GM12801 (cell line): ENCODE data around the gene LCE2C.

Source experiments
- TF ChIP-seq, protein P1 (sequence below): IDR thresholded peaks from one replicate; pipeline ENCODE4 v1.5.1; 2011; ENCODE audit warnings: control low read depth; ENCODE audit not compliant: insufficient read length; ENCODE audit errors: extremely low read depth

LCE2C gene

GRCh38 chr1:152656459-152656858, 18.6 kb upstream of the LCE2C start:
- TF ChIP-seq, protein P1, sequence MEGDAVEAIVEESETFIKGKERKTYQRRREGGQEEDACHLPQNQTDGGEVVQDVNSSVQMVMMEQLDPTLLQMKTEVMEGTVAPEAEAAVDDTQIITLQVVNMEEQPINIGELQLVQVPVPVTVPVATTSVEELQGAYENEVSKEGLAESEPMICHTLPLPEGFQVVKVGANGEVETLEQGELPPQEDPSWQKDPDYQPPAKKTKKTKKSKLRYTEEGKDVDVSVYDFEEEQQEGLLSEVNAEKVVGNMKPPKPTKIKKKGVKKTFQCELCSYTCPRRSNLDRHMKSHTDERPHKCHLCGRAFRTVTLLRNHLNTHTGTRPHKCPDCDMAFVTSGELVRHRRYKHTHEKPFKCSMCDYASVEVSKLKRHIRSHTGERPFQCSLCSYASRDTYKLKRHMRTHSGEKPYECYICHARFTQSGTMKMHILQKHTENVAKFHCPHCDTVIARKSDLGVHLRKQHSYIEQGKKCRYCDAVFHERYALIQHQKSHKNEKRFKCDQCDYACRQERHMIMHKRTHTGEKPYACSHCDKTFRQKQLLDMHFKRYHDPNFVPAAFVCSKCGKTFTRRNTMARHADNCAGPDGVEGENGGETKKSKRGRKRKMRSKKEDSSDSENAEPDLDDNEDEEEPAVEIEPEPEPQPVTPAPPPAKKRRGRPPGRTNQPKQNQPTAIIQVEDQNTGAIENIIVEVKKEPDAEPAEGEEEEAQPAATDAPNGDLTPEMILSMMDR = no peak

- TF ChIP-seq, protein P1 = no peak
These were observed 17.4 kb upstream of the LCE2C start for GRCh38 chr1:152657677-152658076.

GRCh38 chr1:152658649-152659048, 16.4 kb upstream of the LCE2C start:
- TF ChIP-seq, protein P1 = no peak

- TF ChIP-seq, protein P1 = no peak
These were observed 12.0 kb upstream of the LCE2C start, which contains the start of gene LCE2D for GRCh38 chr1:152663098-152663497. Gene LCE2D (plus strand): TSS chr1:152663380. CDS start chr1:152664106, 726 bp downstream.

DNA sequence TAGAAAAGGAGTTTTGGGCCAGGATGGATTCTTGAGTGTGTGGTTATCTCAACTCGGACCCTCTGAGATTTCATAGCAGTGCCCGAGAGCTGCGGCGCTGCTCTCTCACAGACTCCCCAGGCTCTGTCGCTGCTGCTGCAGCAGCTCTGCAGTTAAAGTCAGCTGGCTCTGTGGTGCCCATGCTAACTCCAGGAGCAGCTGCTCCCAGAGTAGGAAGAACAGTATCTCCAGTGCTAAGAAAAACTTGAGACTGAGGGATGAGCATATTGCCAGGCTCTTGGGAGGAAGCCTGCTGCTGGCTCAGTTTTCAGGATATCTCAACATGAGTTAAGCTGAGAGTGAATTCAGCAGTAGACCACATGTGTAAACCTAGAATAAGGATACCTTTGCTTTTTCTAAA, 7.4 kb upstream of the LCE2C start:
- TF ChIP-seq, protein P1 = no peak

DNA sequence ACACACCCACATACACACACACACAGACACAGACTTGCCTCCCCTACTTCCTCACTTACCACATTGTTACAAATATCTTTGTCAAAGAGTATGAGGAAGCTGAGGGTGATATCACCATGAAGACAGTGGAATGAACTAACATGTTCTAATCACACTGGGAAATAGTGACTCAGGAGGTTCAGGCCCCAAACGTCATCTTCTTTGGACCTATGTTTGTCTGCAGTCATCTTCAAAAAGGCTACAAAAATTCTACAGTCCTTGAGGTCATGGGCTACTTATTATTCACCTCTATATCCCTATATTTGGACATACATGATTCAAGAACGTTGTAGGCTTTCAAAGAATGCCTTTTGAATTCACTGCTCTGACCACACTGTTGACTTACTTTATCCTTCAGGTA, 2.1 kb upstream of the LCE2C start:
- TF ChIP-seq, protein P1 = no peak

- TF ChIP-seq, protein P1 = no peak
These were observed 4.4 kb downstream of the LCE2C start for GRCh38 chr1:152679459-152679858.

DNA sequence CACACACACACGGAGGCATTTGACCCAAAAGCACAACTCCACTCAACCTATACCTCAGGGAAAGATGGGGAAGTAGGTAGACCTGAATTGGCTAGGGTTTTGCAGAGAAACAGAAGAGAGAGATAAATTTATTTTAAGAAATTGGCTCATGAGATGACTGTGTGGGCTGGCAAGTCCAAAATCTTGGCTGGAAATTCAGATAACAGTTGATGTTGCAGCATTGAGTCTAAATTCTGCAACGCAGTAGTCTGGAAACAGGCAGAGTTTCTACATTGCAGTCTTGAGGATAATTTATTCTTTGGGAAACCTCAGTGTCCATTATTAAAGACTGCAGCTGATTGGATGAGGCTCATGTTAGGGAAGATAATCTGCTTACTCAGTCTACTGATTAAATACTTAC, 6.5 kb downstream of the LCE2C start:
- TF ChIP-seq, protein P1 = no peak
